Lower lobe of right lung (tissue), 2 donors: ENCODE results near the gene SPN. TPM values are rescaled to one million over a fixed set of nuclear protein-coding genes. Genes with fewer than 3 reads are reported as not detected.

Experiments used
- ATAC-seq, 2 donors: fragments of 200-7000 bp; cut with Tn5 transposase; one replicate each; pipeline ENCODE4 v1.9.1; 2020 to 2022; ENCODE audit warnings: mild to moderate bottlenecking in 2 of 2, moderate library complexity in 2 of 2
- DNase-seq: peaks from one replicate; pipeline ENCODE4 v3.0.0-alpha.2; 2020
- H3K27ac ChIP-seq: fragments of 200-600 bp; one replicate; pipeline ENCODE4 v1.8.0; 2022
- H3K27me3 ChIP-seq: fragments of 200-600 bp; one replicate; pipeline ENCODE4 v1.8.0; 2022; ENCODE audit warnings: low read depth
- H3K36me3 ChIP-seq: fragments of 200-600 bp; one replicate; pipeline ENCODE4 v1.8.0; 2022; ENCODE audit warnings: mild to moderate bottlenecking
- H3K4me1 ChIP-seq: fragments of 200-600 bp; one replicate; pipeline ENCODE4 v1.8.0; 2022
- H3K4me3 ChIP-seq: fragments of 200-600 bp; one replicate; pipeline ENCODE4 v1.8.0; 2022; ENCODE audit warnings: mild to moderate bottlenecking
- H3K9me3 ChIP-seq: fragments of 200-600 bp; one replicate; pipeline ENCODE4 v1.8.0; 2022
- intact Hi-C: fragments of 100-400 bp; cut with DNase I; formaldehyde crosslinking; loops from one replicate; pipeline ENCODE4 v1.11.0; 2022
- total RNA-seq: library from RNA; stranded (reverse); fragmentation: NEBNext Ultra II Directional; extraction: Animal tissue kit (Norgen Biotek cat#: 25700); gene quantifications from one replicate; pipeline ENCODE4 v1.2.1, GENCODE V29; 2021
- TF ChIP-seq, protein P1 (sequence below): fragments of 200-600 bp; IDR thresholded peaks from one replicate; pipeline ENCODE4 v1.8.0; 2022; ENCODE audit warnings: antibody characterized with exemption, mild to moderate bottlenecking
- donor health status: DM: no; HTN: yes; CAD: no; lungs with severe emphysema.

Gene SPN
- total RNA-seq, 1 donor from 2014 or later: 109 TPM

DNA sequence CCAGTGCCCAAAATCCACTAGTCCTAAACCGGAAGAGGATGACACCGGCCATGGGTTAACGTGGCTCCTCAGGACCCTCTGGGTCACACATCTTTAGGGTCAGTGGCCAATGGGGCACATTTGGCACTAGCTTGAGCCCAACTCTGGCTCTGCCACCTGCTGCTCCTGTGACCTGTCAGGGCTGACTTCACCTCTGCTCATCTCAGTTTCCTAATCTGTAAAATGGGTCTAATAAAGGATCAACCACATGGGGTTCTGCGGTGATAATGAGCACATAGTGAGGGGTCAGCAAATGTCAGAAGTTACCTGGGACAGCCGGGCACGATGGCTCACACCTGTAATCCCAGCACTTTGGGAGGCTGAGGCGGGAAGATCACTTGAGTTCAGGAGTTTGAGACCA is 34.3 kb downstream of the SPN start:
- intact Hi-C loops: no loop called here
- Histone ChIP-seq H3K9me3 (no peaks in the 10 kb centered on the region), H3K36me3 (no peaks in the 10 kb centered on the region), H3K27ac (no peak overlapping the region), H3K4me1 (no peaks in the 10 kb centered on the region), H3K27me3 (no peaks in the 10 kb centered on the region), H3K4me3 (no peak overlapping the region)
- ATAC-seq (no peak), DNase-seq (peak; percentile 4)
- TF ChIP-seq, protein P1, sequence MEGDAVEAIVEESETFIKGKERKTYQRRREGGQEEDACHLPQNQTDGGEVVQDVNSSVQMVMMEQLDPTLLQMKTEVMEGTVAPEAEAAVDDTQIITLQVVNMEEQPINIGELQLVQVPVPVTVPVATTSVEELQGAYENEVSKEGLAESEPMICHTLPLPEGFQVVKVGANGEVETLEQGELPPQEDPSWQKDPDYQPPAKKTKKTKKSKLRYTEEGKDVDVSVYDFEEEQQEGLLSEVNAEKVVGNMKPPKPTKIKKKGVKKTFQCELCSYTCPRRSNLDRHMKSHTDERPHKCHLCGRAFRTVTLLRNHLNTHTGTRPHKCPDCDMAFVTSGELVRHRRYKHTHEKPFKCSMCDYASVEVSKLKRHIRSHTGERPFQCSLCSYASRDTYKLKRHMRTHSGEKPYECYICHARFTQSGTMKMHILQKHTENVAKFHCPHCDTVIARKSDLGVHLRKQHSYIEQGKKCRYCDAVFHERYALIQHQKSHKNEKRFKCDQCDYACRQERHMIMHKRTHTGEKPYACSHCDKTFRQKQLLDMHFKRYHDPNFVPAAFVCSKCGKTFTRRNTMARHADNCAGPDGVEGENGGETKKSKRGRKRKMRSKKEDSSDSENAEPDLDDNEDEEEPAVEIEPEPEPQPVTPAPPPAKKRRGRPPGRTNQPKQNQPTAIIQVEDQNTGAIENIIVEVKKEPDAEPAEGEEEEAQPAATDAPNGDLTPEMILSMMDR: no peak

DNA sequence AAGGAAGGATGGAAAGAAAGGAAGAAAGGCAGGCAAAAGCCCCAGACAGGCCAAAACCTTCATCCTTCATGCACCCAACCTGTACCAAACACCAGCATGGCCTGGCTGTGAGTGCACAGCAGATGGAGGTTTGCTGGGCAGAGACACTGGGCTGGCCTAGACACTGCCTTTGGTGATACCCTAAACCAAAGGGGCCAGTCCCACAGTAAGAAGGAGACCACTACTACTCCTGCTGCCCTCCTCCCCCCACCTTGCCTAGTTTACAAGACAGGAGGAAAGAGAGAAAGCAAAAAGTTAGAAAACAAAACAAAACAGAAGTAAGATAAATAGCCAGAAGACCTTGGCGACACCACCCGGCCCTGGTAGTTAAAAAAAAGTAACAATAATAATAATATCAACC is 35.0 kb downstream of the SPN start:
- ATAC-seq (no peak), DNase-seq (peak; percentile 2)
- Histone ChIP-seq H3K4me3 (no peak overlapping the region), H3K27me3 (no peaks in the 10 kb centered on the region), H3K9me3 (no peaks in the 10 kb centered on the region), H3K27ac (no peak overlapping the region), H3K4me1 (no peaks in the 10 kb centered on the region), H3K36me3 (no peaks in the 10 kb centered on the region)
- TF ChIP-seq, protein P1: no peak
- intact Hi-C loops: no loop called here

DNA sequence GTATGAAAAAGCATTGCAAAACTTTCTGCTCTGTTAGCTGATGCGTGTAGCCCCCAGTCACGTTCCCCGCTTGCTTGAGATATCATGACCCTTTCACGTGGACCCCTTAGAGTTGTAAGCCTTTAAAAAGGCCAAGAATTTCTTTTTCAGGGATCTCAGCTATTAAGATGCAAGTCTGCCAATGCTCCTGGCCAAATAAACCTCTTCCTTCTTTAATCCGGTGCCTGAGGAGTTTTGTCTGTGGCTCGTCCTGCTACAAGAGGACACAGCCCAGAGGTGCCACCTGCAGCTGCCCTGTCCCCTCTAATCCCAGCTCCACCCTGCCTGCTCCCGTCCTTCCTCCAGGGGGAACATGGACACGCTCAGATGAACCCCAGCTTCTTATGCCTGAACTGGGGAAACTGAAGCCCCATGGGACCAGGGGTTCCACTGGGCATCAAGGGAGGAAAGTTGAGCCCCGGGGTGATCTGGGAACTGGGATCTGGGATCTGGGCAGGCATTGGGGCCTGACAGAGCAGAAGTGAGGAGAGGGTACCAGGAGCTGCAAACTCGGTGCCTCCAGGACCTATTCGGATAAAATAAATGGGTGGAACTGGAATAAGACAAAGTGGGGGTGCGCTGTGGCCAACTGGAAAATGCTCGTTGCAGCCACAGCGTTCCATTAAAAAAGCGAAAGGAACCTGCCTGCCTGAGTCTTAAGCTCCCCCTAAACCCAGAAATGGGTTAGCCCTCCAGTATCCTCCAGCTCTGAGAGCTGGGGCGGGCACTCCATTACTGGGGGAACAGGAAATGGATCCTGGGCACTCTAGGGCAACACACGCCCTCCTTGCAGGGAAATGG is 35.7 kb downstream of the SPN start:
- ATAC-seq (no peak), DNase-seq (peak; percentile 25)
- no peaks in the 10 kb centered on the region for H3K27me3 ChIP-seq
- H3K4me3 ChIP-seq: no peak overlapping the region
- no peaks in the 10 kb centered on the region for H3K9me3 ChIP-seq
- intact Hi-C loops: no loop called here
- TF ChIP-seq, protein P1: no peak
- no peaks in the 10 kb centered on the region for H3K36me3 ChIP-seq
- no peak overlapping the region for H3K27ac ChIP-seq
- no peaks in the 10 kb centered on the region for H3K4me1 ChIP-seq

DNA sequence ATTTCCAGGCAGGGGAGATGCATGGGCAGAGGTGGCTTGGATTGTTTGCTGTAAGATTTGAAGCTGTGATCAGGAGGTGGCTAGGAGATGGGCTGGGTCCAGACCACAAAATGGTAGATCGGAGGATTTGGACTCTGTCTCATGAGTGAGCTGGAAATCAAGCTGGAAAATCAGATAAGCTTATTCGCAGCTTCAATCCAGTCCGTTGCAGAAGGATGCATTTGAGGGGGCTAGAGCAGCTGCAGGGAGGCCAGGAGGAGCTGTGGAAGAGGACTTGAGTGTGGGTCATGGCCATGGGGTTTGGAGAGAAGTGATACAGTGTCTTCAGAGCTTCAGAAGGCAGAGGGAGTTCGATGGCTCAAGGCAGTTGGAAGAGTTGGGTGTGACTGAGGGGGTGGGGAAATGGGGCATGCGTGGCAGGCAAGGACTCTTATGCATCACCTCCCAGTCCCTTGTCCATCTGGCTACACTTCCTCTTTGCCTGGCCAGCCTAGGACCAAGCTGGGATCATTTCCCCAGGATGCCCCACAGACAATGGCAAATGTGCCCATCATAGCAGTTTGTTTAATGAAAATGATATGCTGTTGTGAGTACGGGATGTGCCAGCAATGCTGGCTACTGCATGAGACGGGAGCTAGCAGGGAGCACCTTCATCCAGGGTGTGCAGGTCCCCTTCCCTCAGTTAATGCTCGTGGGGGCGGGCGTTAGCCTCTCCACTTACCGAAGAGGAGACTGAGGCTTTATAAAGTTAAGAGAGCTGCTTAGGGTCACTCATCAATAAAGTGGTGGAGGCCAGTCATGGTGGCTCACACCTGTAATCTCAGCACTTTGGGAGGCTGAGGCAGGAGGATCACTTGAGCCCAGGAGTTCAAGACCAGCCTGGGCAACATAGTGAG is 36.5 kb downstream of the SPN start:
- Histone ChIP-seq H3K9me3 (no peaks in the 10 kb centered on the region), H3K4me3 (no peak overlapping the region), H3K36me3 (no peaks in the 10 kb centered on the region), H3K27ac (no peak overlapping the region), H3K4me1 (no peaks in the 10 kb centered on the region), H3K27me3 (no peaks in the 10 kb centered on the region)
- intact Hi-C loops: no loop called here
- TF ChIP-seq, protein P1: no peak
- no peak for ATAC-seq
- DNase-seq: peak; percentile 13

DNA sequence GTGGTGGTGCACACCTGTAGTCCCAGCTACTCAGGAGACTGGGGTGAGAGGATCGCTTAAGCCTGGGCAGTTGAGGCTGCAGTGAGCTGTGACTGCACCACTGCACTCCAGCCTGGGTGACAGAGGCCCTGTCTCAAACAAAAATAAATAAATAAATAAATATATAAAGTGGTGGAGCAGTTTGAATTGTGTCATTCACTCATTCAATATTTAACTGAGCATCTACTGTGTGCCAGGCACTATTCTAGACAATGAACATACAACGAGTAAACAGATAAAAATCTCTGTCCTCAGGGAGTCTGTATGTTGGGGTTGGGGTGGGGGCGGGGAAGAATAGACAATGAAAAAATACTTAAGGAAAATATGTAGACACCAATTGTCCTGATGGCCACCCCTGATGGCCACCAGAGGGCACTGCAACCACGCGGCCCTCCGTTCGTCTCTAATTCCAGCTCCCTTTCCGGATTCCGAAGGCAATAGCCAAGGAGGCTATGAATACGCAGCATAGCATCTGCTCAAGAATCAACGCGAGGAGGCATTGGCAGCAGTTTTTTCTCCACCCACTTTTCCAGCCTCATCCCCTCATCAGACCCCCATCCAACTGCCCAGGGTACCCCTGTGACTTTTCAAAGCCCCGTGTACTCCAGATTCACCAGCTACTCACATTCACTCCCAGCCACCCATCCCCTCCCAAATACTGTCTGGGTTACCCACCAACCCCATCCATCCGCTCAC is 37.4 kb downstream of the SPN start:
- no peak overlapping the region for H3K27ac ChIP-seq
- no peaks in the 10 kb centered on the region for H3K36me3 ChIP-seq
- H3K27me3 ChIP-seq: no peaks in the 10 kb centered on the region
- peak; percentile 90 to 91 for ATAC-seq
- no peaks in the 10 kb centered on the region for H3K9me3 ChIP-seq
- no peaks in the 10 kb centered on the region for H3K4me1 ChIP-seq
- intact Hi-C loops: no loop called here
- H3K4me3 ChIP-seq: no peak overlapping the region
- peak; percentile 84 for DNase-seq
- TF ChIP-seq, protein P1: peak; percentile 91
